ENCODE results near the gene CDYL2.

- TF ChIP-seq EP300 (IDR thresholded peaks at IDR 0.05): no peak
- no peak for TF ChIP-seq CTCF (IDR thresholded peaks at IDR 0.05)
Observed at GRCh38 chr16:80705596-80705995, 98.8 kb downstream of the CDYL2 start.

Measured in stomach (tissue), 4 donors.